Measurements from ENCODE around the gene OR6Y1. TPM values are rescaled to one million over a fixed set of nuclear protein-coding genes. Genes with fewer than 3 reads are reported as not detected.

OR6Y1 gene
- total RNA-seq, 1 donor from 2014 or later: not detected

DNA sequence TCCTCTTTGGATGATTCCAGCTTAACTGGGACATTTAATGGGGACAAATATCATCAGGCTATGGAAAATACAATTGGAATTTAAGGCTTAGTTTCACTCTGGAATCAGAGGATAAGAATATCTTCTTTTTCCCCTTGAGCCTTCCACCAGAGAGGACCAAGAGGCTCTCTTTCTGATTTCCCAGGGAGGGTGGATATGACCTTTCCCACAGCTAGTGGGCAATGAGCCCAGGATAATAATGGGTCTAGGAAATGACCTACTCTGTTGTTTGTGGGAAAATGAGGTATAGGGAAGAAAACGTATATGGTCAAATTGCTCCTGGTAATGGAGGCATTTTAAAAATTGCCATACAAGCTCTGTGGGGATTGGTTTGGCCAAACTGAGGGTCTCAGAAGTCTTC lies 1.9 kb downstream of the OR6Y1 start:
- DNase-seq: no peak
- Histone ChIP-seq H3K9me3 (no peaks in the 10 kb centered on the region), H3K36me3 (no peaks in the 10 kb centered on the region), H3K27ac (no peak overlapping the region), H3K4me3 (no peak overlapping the region), H3K27me3 (peaks cover 5% of the 10 kb centered on the region), H3K4me1 (no peaks in the 10 kb centered on the region)
- TF ChIP-seq CTCF (IDR thresholded peaks at IDR 0.05): no peak
- intact Hi-C loops (cut with DNase I): no loop called here
- ATAC-seq: no peak

GRCh38 chr1:158547533-158547932 lies 6.7 kb downstream of the OR6Y1 start:
- Histone ChIP-seq H3K9me3 (no peaks in the 10 kb centered on the region), H3K36me3 (no peaks in the 10 kb centered on the region), H3K4me3 (no peak overlapping the region), H3K27me3 (no peaks in the 10 kb centered on the region), H3K4me1 (no peaks in the 10 kb centered on the region), H3K27ac (no peak overlapping the region)
- DNase-seq (no peak), ATAC-seq (no peak)
- TF ChIP-seq CTCF (IDR thresholded peaks at IDR 0.05): no peak
- intact Hi-C loops (cut with DNase I): no loop called here

DNA sequence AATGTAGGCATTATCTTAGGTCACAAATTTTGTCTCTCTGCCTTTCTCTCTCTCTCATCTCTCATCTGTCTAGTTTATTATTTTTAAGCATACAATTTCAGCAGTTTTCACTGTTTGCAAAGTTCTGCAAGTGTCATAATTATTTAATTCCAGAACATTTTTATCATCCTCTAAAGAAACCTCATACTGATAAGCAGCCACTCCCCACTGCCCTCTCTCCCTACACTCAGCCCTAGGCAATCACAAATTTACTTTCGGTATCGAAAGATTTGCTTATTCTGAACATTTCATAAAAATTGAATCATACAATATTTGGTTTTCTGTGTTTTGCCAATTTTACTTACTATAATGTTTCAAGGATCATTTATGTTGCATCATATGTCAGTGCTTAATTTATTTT lies 16.6 kb downstream of the OR6Y1 start:
- intact Hi-C loops (cut with DNase I): no loop called here
- Histone ChIP-seq H3K27me3 (no peaks in the 10 kb centered on the region), H3K9me3 (no peaks in the 10 kb centered on the region), H3K4me3 (no peak overlapping the region), H3K4me1 (no peaks in the 10 kb centered on the region), H3K27ac (no peak overlapping the region), H3K36me3 (no peaks in the 10 kb centered on the region)
- ATAC-seq: no peak
- TF ChIP-seq CTCF (IDR thresholded peaks at IDR 0.05): no peak
- DNase-seq: no peak

- Histone ChIP-seq H3K9me3 (no peaks in the 10 kb centered on the region), H3K36me3 (no peaks in the 10 kb centered on the region), H3K27me3 (no peaks in the 10 kb centered on the region), H3K27ac (no peak overlapping the region), H3K4me1 (no peaks in the 10 kb centered on the region), H3K4me3 (no peak overlapping the region)
- DNase-seq: no peak
- no peak for TF ChIP-seq CTCF (IDR thresholded peaks at IDR 0.05)
- intact Hi-C loops (cut with DNase I): no loop called here
- ATAC-seq: no peak
These were observed 19.7 kb downstream of the OR6Y1 start for GRCh38 chr1:158534496-158534895.

DNA sequence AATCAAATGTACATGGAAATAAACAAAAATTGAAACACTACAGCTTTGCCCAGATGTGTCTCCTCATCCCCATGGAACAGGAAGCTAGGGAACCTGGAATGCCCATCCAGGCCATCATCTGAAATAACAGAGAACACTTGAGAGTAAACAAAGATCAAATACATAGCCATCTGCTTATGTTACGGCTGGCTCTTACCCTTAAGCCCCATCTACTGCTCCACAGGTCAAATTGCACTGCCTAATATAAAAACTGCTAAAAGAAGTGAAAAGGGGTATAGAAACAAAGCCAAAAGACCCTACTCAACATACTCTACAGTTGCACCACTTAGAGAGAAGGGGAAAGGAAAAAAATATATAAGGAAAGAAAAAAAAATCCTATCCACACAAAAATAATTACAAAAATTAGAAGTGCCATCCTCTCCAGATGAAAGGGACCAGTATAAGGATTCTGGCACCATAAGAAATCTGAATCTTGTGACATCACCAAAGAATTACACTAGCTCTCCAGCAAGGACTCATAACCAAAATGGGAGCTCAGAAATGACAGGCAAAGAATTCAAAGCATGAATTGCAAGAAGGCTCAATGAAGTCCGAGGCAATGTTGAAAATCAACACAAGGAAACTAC lies 26.9 kb downstream of the OR6Y1 start:
- peak; percentile 71 for ATAC-seq
- no peaks in the 10 kb centered on the region for H3K27me3 ChIP-seq
- H3K27ac ChIP-seq: no peak overlapping the region
- DNase-seq: no peak
- H3K4me1 ChIP-seq: no peaks in the 10 kb centered on the region
- no peaks in the 10 kb centered on the region for H3K9me3 ChIP-seq
- peak; percentile 68 for TF ChIP-seq CTCF (IDR thresholded peaks at IDR 0.05)
- no peak overlapping the region for H3K4me3 ChIP-seq
- no peaks in the 10 kb centered on the region for H3K36me3 ChIP-seq
- intact Hi-C loops (cut with DNase I): no loop called here

- H3K27ac ChIP-seq: no peak overlapping the region
These were observed 32.5 kb downstream of the OR6Y1 start for GRCh38 chr1:158521666-158522058.

More at GRCh38 chr1:158521666-158522058, 32.5 kb downstream of the OR6Y1 start:
- Histone ChIP-seq H3K9me3 (no peaks in the 10 kb centered on the region), H3K36me3 (no peaks in the 10 kb centered on the region), H3K4me3 (no peak overlapping the region), H3K27me3 (no peaks in the 10 kb centered on the region), H3K4me1 (no peaks in the 10 kb centered on the region)
- DNase-seq (no peak), ATAC-seq (no peak)
- intact Hi-C loops (cut with DNase I): no loop called here
- no peak for TF ChIP-seq CTCF (IDR thresholded peaks at IDR 0.05)
